Measurements from ENCODE around the gene DOCK7.

The DOCK7 gene

GRCh38 chr1:62457955-62458354, 230.2 kb downstream of the DOCK7 start:
- in situ Hi-C loops (cut with MboI; ENCODE audit: low sequenced_read_pairs), result no loop called here

DNA sequence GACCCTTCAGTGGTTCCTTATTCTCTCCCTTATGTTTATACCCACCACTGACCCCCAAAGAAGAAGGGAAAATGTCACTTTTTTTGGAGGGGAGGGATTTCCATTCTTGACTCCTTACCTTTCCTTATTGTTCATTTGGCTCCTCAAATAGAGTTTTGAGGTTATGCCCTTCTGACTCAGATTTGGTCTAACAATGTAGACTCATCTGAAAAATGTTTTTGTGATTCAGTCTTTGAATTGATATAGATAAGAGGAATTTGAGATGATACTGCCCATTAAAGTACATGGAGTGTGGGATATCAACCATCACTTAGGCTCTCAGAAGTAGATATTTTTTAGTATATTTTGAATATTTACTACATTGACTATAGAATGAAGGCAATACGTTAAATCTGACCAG, 235.2 kb downstream of the DOCK7 start:
- in situ Hi-C loops (cut with MboI; ENCODE audit: low sequenced_read_pairs), result no loop called here

GRCh38 chr1:62450301-62450700, 237.9 kb downstream of the DOCK7 start:
- in situ Hi-C loops (cut with MboI; ENCODE audit: low sequenced_read_pairs), result no loop called here

DNA sequence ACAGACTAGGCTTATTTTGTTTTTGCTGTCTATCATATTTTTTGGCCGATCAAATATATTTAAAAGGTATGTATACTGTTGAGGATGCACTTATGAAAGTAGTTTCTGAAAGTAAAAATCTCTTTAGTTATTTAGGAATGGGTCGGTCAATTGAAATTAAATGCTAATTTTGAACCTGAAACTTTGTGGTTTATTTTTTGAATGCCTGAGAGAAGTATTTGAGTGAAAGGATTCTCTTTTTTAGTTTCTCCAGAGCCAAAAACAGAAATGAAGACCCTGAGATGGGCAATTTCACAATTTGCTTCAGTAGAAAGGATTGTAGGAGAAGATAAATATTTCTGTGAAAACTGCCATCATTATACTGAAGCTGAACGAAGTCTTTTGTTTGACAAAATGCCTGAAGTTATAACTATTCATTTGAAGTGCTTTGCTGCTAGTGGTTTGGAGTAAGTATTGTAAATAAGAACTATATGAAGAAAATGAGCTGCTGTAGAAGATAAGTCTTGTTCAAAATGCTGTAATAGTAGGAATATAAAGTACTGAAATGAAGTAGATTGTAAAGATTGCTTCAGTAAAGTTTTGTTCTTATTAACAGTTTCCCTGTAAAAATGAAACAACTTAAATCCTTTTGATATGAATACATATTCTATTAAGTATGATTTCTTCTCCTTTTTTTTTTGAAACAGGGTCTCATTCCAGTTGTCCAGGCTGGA, 239.8 kb downstream of the DOCK7 start:
- in situ Hi-C loops (cut with MboI; ENCODE audit: low sequenced_read_pairs), result no loop called here

DNA sequence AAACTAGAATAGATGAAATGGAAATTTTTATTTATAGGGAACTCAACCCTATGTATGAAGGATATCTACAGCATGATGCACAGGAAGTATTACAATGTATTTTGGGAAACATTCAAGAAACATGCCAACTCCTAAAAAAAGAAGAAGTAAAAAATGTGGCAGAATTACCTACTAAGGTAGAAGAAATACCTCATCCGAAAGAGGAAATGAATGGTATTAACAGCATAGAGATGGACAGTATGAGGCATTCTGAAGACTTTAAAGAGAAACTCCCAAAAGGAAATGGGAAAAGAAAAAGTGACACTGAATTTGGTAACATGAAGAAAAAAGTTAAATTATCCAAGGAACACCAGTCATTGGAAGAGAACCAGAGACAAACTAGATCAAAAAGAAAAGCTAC, 243.5 kb downstream of the DOCK7 start:
- in situ Hi-C loops (cut with MboI; ENCODE audit: low sequenced_read_pairs), result no loop called here

DNA sequence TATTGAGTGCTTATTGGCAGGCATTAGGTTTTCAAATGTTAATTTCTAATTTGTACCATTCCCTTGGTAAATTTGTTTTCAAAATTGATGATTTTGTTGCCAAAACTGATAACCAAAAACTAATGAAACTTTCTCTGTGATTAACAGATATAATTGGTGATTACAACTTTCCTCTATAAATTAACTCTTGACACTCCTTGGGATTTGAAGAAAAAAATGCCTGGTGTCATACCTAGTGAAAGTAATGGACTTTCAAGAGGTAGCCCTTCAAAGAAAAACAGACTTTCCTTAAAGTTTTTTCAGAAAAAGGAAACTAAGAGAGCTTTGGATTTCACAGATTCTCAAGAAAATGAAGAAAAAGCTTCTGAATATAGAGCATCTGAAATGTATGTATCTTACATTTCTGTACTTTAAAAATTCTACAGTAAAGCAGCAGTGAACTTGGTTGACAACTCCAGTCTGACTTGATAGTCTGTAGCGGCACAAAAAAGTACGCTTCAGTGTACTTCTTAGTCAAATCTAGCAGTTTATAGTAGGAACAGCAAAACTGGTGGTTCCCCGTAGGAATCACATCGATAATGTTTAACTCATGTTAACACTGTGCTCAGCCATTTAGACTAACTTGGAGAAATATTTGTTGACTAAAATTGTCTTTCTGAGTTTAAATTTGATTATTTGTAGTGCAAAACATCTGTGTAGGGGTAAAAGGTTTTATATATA, 248.4 kb downstream of the DOCK7 start:
- in situ Hi-C loops (cut with MboI; ENCODE audit: low sequenced_read_pairs), result no loop called here

GRCh38 chr1:62438163-62438562, 250.0 kb downstream of the DOCK7 start:
- in situ Hi-C loops (cut with MboI; ENCODE audit: low sequenced_read_pairs), result no loop called here

GRCh38 chr1:62437273-62437940, 250.8 kb downstream of the DOCK7 start:
- in situ Hi-C loops (cut with MboI; ENCODE audit: low sequenced_read_pairs), result no loop called here

DNA sequence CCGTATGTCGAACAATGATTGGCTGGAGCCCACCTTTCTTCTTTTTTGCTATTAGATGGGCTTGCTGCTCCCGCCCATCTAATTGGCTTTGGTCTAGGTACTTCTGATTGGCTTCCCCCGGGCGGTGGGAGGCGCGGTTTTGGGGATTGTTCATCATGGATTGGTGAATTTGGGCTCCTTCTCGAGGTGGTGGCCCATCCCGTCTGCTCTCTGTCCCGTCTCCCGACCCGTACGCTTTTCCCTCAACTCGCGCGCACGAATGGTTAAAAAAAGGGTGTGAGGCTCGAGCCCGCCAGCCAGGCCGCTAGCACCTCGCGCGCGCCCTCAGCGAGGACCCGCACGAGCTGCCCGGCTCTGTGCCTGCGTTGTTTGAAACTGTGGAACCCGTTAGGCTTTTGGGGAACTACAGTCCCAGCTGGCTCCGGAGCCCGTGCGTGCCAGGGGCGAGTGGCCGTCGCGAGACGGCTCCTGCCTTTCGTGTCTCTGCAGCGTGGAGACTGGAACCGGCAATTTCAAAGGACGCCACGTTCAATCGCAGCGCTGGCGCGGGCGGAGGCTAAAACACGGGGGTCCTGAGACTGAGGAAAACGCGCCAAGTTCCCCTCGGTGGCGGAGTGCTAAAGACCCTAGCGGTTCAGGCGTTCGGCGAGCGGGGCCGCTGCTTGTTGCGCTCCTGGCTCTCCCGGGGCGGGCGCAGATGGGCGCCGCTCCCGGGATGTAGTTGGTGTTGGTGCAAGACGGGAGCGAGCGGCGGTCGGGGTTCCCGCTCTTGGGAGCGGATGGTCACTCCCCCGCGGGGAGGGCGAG, 251.5 kb downstream of the DOCK7 start, which contains the start of gene USP1:
Gene USP1, plus strand, starts transcription at position 584 of the 807 bp plus-strand sequence. CDS start 2,819 bp downstream, outside the sequence.
- in situ Hi-C loops (cut with MboI; ENCODE audit: low sequenced_read_pairs), result no loop called here

- in situ Hi-C loops (cut with MboI; ENCODE audit: low sequenced_read_pairs), result no loop called here
Measured at GRCh38 chr1:62436039-62436465, 252.1 kb downstream of the DOCK7 start.

DNA sequence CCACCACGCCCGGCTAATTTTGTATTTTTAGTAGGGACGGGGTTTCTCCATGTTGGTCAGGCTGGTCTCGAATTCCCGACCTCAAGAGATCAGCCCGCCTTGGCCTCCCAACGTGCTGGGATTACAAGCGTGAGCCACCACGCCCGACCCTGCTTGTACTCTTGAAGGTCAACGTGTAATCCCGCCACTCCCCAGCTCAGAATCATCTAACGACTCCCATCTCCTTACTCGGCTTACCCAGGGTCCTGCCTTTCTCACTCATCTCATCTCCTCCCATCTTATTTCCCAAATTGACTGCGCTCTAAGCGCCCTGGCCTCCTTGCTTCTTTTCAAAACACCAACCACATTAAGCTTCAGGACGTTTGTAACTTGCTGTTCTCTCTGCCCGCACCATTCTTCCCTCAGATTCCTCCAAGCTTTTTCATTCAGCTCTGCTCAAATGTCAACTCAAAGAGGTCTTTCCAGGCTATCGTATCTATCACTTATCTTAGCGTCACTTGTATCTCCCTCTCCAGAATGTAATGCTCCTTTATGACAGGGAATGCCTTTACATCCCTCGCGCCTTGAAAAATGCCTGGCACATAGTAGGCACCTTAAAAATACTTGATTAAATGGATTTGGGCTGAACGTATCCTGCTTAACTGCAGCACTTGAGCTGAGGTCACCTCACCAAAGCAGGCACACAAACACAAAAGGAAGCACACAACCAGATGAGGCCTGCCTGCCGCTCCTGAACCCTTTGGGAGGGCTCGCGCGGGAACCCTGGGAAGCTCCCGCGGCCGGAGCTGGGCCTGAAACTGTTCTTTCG, 252.8 kb downstream of the DOCK7 start:
- in situ Hi-C loops (cut with MboI; ENCODE audit: low sequenced_read_pairs), result no loop called here

- in situ Hi-C loops (cut with MboI; ENCODE audit: low sequenced_read_pairs), result no loop called here
Measured at GRCh38 chr1:62434618-62435001, 253.6 kb downstream of the DOCK7 start.

DNA sequence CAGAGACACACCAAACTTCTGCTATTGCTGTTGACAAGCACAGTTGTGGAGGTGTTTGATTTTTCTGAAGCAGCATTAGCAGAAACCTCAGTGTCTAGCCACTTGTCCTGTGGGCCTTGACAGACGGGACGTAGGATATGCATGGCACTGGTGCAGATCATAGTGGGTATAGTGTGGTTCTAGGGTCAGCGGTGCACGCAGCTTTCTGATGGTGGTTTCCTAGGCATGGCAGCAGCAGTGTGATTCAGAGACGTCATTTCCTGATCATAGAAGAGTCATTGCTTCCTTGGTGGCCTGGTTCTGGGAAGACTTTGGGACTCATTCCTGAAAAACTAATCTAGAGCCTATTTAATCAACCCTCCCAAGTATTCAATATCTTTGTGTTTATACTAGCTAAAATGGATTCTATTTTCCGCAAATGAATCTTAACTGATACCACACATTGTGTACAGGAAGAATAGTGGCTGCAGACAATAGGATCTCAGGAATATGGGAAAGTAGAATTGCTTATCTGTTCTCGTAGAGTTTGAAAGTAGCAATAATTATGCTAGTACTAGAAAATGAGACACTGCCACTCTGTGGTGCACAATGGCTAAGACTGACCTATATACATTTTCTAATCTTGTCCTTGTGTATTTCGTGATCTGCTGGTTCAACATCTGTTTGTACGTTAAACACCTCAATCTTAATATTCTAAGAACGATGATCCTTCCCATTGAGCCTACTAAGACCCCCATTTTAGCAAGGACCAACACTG, 254.1 kb downstream of the DOCK7 start:
- in situ Hi-C loops (cut with MboI; ENCODE audit: low sequenced_read_pairs), result no loop called here

DNA sequence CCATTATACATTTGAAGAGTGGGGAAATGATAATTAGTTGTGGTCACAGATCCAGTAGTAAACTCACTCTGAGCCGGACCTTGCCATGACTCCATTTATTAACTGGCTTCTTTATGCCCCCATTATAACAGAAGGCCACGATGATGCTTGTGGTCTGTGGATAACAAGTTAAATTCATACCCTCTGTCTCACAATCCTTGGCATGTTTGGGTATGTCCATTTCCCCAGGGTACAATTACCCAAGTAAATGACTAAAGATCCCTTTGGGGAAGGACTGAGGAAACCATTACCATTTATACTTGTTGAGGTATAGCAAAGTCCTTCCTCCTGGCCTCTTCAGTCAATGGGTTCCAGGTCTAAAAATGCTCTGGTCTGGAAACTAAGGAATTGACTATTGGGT, 258.6 kb downstream of the DOCK7 start:
- in situ Hi-C loops (cut with MboI; ENCODE audit: low sequenced_read_pairs), result no loop called here

- in situ Hi-C loops (cut with MboI; ENCODE audit: low sequenced_read_pairs), result no loop called here
Measured at GRCh38 chr1:62428351-62428750, 259.8 kb downstream of the DOCK7 start.

GRCh38 chr1:62426794-62427193, 261.4 kb downstream of the DOCK7 start:
- in situ Hi-C loops (cut with MboI; ENCODE audit: low sequenced_read_pairs), result no loop called here

DNA sequence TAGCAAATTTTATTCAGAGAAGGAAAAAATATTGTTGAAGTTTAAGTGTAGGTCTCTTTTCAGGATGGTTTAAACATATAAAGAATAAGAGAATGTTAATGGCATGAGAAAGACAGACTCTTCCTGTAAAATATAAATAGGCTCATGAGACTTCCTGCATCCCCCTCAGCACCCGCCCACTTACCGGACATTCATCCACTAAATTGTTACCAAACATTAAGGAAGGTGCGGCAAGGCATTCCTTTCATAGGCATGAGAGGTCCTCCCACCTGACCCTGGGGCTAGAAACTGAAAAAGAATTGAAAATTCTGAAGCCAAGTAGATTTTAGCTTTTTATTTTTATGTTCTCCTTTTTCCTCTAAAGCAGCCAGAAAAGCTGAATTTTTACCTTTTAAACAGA, 261.9 kb downstream of the DOCK7 start:
- in situ Hi-C loops (cut with MboI; ENCODE audit: low sequenced_read_pairs), result no loop called here

GRCh38 chr1:62425041-62425440, 263.1 kb downstream of the DOCK7 start:
- in situ Hi-C loops (cut with MboI; ENCODE audit: low sequenced_read_pairs), result no loop called here

GRCh38 chr1:62424411-62424810, 263.8 kb downstream of the DOCK7 start:
- in situ Hi-C loops (cut with MboI; ENCODE audit: low sequenced_read_pairs), result no loop called here

Measured in HL-60/S4 (cell line).